Measurements from ENCODE around the gene MISFA.
"Not testable (repeated sequence)": the region's sequence is repeated elsewhere in the genome, so short reads cannot be mapped to it uniquely, and the experiment has no call there.

Gene MISFA

DNA sequence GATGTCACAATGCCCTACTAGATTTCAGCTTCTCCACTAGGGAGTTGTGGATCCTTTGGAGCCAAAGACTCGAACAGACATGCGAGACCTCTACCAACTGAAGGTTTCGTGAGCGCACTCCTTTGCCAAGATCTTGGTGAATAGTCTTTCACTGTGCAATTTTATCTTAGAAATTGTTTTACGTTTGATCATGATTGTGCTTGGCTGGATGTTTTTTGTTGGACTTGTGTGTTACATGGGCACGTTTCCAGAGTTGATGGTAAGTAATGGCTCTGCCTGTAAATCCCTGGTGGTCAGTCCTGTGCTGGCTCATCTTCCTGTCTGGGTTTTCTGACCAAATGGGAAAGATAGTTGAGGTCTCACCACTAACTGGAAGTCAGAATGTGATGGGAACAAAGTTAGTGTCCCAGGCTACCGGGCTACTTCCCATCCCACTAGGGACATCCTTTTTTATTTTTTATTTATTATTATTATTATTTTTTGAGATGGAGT lies at the start of gene MISFA:
Gene MISFA, plus strand, starts transcription at position 51 of the 492 bp plus-strand sequence. Its CDS starts 140 bp downstream, at position 191.
- no peak for DNase-seq

DNA sequence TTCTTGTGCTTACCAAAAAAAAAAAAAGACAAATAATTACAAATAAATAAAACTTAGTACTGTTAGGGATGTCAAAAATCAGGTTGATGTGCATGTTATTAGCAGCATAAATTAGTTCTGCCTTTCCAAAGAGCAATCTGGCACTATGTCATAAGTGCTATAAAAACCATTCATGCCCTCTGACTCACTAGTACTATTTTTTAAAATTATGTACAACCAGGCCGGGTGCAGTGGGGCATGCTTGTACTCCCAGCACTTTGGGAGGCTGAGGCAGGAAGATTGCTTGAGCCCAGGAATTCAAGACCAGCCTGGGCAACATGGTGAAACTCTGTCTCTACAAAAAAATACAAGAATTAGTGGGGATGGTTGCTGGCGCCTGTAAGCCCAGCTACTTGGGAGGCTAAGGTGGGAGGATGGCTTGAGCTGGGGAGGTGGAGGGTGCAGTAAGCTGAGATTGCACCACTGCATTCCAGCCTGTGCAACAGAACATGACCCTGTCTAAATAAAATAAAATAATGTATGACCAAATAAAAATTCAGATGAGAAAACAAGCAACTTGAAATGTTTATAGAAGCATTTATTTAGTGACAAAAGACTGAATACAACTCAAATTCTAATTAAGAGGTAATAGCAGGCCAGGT lies 36.4 kb upstream of the MISFA start:
- no peak for DNase-seq

DNA sequence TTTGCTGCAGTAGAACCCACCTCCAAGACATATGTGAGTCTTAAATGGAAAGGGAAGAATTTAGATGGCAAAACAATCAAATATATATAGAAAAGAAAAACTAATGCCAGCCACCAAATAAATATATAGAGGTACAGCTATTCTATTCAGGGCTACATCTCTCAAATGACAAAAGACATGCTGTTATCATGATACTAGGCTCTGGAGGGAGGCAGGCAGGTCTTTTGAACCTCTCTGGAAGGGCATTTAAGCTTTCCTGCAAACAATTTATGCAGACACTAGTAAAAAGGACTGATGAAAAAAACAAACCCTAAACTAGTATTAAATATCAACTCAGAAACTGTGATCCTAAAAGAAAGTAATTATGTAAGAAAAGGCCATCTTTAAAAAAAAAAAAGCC lies 35.4 kb upstream of the MISFA start:
- DNase-seq: no peak

DNA sequence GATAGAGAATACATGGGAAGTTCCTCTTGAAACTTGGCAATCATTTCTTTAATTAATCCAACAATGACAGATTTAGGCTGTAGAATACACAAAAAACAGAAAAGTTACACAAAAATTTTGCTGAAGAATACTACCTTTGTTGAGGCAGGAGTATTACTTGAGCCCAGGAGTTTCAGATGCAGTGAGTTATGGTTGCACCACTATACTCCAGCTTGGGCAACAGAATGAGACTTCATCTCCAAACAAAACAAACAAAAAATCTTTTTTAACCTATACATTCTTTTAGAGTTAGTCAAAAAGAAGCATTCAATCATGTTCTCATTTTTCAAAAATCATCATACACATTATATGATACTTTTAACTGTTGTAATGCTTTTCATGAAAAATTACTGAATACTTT lies 33.2 kb upstream of the MISFA start:
- no peak for DNase-seq

DNA sequence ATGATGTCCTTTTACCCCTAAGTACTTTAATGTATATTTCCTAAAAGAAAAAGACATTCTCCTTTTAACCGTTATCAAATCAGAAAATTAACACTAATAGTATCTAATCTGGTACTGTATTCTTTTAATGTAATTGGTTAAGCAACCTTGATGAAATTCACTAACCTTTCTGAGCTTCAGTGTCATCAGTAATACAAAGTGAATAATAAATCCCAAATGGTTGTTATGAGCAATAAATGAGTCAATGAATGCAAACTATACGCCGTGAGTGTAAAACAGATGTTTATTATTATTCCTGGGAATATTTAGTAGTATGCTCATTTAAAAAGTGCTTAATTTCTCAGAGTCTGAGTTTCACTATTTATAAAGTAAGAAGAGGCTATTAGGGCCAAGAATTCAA lies 32.5 kb upstream of the MISFA start:
- no peak for DNase-seq

DNA sequence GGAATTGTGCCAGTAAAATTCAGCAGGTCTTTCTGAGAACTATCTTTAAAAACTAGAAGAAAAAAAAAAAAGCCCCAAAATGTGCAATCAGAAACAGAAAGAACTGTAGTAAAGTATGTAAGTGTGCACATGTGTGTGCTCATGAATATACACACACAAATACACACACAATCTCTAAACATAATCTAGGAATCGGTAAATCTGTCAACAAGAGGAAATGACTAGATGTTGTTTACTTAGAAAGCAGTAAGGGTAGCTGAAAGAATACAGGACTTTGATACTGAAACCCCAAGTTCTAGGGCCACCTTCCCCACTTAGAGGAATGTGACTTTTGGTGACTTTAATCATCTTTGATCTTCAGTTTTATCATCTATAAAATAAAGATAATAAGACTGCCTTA lies 24.2 kb upstream of the MISFA start:
- DNase-seq: no peak

DNA sequence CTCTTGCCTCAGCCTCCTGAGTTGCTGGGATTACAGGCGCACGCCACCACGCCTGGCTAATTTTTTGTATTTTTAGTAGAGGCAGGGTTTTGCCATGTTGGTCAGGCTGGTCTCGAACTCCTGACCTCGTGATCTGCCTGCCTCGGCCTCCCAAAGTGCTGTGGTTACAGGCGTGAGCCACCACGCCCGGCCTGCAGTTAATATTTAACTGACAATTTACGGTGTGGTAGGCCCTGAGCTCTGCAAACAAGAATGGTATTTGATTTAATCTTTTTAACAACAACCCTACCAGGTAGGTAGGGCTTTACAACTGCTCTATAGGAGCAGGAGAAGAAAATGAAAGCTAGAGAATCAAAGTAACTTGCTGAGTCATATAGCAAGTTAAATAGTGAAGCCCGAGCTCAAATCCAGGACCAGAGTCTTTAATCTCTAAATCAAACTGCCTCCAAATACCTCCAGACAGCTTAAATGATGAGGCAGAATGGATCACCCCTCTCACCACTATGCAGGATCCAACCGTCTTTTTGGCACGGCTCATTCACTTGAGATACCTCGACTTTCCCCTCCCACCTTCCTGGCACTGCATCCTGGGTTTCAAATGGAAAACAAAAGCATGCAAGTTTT lies 20.5 kb upstream of the MISFA start:
- no peak for DNase-seq

DNA sequence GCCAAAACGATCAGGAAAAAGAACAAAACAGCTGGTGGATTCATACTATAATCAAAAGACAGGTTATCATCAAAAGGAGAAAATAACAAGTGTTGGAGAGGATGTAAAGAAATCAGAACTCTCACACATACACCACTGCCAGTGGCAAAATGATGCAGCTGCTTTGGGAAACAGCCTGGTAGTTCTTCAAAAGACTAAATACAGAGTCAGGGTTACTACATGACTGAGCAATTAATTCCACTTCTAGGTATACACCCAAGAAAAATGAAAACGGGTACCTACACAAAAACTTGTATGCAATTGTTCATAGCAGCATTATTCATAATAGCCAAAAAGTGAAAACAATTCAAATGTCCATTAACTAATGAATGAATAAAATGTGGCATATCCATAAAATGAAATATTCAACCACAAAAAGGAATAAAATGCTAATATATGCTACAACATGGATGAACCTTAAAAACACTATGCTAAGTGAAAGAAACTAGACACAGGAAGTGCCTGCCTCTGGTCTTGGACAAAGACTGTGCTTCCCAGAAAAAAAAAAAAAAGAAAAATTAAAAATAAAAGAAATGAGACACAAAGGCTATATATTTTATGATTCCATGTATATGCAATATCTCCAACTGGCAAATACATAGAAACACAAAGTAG lies 19.3 kb upstream of the MISFA start:
- no peak for DNase-seq

DNA sequence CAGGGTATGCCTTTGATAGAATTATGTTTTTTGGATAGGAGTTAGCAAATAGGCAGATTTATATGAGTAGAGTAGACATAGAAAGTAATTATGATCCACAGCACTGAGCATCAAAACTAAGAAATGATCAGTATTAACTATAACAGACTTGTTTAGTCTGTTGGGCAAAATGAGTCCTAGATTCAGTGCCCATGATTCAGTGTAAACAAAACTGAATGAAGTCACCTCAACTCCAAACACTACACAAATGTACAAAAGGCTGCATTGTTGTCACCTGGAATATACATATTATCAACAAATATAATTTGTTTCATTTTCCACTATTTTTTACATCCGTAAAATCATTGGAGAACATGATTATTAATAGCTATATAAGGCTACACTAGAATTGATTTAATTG lies 17.8 kb upstream of the MISFA start:
- no peak for DNase-seq

DNA sequence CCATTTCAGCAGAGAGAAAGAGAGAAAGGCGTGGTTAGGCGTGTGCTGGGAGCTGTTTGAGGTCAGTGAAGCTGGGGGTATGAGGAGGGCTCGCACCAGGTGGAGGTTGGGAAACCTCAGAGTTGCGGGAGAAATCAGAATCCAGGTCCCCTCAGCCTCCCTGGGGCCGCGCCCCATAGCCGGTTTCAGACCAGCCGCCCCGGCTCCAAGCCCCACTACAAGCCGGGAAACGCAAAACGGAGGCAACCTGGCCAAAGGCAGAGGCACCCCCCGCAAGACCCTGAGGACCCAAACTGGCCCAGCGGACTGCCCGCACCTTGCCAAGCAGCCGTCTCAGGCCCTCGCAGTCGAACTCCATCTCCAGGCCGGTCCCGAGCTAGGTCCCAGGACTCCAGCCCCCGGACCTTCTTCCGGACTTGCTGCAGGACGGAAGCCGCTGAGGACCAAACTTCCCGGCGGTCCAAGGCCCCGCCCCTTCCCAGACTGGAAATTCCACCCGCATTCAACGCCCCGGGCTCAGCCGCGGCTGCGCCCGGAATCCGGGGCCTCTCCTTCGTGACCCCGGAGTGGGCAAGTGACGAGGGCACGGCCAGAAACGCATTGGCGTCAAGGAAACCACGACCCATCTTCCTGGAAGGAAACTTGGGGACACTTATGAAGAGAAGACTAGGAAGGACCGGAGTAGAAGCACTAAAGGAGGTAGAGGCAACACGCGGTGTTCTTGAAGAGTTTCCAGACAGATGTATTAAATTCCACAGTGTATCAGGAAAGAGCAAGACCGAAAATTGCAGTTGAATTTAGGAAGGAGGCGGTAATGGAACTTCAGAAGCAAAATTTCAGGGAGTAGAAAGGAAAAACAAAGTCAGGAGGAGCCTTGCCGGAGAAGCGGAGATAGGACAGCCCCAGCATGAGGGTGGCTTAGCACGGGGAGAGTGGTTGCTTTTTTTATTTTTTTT lies 11.0 kb upstream of the MISFA start, which contains the start of gene UEVLD:
Gene UEVLD, minus strand, starts transcription at position 438 of the 956 bp plus-strand sequence. Its CDS starts 80 bp downstream, at position 358.
- DNase-seq: peak; percentile 19

DNA sequence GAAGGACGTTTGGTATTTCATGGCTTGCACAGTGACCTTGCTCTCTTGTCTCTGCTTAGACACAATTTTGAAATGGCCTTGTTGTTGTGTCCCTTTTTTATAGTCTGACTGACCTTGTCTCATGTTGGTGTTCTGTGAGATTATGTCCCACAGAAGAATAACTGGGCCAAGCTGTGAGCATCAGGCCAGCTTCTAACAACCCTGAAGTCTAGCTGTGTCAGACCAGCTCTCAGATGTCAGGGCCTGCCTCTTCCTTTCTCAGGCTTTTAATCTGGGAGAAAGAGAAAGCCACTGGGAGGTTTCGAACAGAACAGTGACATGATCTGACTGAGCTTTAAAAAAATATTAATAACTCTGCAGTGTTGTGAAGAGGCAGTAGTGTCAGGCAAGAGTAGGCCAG lies 9.0 kb upstream of the MISFA start:
- DNase-seq: no peak

DNA sequence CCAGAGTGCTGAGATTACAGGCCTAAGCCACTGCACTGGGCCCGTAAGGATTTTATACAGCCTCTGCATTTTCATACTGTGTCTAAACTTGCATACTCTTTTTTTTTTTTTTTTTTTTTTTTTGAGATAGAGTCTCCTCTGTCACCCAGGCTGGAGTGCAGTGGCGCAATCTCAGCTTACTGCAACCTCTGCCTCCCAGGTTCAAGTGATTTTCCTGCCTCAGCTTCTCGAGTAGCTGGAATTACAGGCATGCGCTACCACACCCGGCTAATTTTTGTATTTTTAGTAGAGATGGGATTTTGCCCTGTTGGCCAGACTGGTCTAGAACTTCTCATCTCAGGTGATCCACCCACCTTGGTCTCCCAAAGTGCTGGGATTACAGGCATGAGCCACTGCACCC lies 5.5 kb upstream of the MISFA start:
- DNase-seq: not testable (repeated sequence)

DNA sequence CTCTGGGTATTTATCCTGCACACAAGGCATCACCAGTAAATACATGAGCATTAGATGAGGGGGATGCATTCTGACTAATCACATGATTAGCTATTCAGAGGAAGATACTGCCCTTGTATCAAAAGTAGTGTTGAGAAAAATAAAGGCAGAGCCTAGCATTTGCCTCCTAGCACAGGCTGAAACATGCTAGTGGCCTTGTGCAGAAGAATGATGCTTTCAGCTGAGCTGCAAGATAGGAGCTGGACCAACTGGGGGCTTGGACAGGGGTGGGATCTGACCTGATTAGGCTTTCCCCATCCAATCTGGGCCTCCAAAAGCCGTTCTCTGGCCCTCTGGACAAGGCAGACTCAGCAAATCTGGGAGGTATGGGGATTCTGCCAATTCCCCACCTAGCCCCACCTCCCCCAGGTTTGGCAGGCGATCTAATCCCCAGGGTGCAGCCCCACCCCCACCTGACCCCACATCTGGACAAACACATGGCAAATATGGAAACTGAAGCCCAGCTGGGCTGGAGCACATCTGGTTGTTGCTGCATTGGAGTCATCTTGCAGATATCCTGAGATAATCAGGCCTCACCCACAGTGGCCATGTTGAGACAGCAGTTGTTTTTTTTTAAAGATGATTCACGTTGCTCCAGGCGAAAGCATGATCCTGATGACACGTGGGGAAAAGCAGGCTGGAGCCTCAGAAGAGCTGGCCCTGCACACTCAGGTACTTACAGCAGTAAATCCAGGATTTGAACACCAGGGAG lies 4.4 kb upstream of the MISFA start:
- DNase-seq: no peak

DNA sequence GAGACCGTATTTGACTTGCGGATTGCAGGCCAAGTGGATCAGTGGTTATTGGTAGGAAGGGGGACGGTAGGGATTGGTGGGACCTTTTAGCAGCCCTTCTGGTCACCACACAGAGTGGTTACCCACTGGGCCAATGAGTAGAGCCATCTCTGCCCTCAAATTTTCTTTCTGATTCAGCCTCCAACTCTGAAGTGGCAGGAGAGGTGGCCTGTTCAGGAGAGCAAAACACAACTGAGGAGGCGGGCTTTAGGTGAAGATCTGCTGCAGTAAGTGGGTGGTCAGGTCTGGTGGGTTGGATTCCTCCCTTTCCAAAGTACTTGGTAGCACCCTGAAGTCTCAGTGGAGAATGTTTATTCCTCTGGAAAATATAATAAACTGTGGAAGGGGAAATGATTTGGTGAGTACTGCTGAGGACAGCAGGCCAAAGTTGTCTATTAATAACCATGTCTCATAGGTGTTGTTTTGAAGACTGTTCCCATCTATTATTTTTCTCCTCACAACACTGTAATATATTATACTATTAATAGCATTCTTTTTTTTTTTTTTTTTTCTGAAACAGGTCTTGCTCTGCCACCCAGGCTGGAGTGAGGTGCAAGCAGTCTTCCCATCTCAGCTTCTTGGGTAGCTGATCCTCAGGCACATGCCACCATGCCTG lies 1.5 kb downstream of the MISFA start:
- no peak for DNase-seq

DNA sequence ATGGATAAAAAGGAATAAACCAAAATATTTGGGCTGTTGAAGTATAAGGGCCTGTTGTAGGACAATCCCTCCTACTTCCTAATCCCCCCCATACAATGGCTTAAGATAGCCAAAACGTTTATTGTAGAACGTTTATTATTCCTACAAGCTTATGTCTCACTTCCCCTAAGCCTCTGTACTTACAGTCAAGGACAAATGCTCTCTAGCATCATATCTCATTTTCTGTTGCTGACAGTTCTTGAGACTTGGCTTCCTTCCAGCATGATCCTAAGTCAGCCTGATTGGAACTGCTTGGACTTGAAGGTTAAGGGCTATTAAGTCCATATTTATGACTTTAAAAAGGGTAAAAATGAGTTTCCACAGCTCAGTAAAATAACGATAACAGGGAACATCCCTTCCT lies 8.8 kb downstream of the MISFA start:
- DNase-seq: no peak

DNA sequence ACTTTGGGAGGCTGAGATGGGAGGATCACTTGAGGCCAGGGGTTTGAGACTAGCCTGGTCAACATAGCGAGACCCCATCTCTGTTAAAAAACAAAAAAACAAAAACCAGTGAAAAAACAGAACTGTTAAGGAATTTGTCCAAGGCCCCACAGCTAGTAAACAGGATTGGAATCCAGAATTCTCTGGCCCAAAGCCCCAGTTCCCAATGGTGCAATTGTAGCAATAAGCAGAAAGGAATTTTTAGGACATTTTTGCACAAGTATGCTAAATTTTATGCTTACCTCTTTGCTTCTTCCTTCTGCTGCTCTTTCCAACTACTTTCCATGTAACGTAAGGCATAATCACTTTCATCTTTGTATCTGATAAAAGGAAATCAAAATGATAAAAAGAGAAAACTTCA lies 11.6 kb downstream of the MISFA start:
- DNase-seq: no peak

DNA sequence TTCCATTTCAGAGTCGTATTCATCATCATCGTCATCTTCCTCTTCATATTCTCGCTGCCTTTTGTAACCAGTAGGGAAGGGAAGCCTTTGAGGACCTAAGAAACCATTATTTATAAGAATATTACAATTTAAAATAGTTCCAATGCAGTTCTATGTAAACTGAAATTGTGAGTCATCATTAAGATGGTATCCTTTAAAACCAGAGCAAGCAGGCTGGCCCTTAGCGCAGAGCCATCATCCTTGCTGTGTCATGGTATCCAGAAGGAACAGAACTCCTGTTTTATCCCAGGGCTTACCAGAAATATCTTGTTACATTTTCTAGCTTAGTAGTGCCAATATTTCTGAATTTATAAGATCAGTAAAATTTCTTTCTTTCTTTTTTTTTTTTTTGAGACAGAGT lies 12.8 kb downstream of the MISFA start:
- DNase-seq: no peak

DNA sequence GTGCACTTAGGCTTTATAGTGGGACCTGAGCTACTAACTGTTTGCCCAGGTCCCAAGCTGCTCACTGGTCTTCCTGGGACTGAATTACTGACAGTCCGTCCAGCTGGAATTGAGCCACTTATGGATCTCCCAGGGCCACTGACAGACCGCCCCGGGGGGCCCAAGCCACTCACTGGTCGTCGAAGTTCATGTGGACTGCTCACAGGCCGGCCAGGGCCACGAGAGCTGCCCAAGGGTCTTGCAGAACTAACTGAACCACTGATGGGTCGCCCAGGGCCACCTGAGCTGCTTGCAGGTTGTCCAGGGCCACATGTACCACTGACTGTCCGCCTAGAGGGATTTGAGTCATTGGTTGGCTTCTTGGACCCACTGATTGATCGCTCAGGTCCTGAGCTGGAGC lies 15.1 kb downstream of the MISFA start:
- DNase-seq: no peak

DNA sequence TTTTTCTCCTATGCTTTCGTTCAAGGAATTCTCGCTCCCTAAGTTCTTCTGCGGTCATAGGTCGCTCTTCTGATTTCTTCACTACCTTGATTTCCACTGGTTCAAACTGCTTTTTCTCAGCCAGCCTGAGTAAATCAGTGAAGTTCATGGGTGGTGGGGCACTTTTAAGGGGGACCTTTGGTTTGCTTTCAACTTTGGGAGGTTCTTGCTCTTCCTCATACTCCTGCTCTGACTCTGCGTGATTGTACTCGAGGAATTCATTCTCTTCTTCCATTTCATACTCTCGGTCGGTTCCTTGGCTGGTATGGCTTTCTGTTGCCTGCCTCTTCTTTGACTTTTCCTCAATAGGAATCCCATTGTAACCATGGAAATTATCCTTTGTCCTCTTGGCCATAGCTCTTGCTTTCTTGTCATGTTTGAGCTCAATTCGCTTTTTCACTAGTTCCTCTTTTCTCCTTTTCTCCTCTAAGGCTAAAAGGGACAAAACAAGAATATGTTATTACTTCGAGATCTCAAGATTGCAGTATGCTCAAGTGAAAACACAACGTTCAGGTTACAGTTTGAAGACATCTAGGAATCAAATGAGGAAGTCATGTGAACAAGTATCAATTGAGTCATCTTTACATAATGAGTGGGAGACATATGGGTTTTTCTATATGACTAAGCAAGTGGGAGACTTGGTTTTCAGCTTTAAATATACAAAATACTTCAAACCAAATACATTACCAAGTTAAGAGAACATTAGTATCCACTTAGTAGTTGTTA lies 16.2 kb downstream of the MISFA start:
- no peak for DNase-seq

DNA sequence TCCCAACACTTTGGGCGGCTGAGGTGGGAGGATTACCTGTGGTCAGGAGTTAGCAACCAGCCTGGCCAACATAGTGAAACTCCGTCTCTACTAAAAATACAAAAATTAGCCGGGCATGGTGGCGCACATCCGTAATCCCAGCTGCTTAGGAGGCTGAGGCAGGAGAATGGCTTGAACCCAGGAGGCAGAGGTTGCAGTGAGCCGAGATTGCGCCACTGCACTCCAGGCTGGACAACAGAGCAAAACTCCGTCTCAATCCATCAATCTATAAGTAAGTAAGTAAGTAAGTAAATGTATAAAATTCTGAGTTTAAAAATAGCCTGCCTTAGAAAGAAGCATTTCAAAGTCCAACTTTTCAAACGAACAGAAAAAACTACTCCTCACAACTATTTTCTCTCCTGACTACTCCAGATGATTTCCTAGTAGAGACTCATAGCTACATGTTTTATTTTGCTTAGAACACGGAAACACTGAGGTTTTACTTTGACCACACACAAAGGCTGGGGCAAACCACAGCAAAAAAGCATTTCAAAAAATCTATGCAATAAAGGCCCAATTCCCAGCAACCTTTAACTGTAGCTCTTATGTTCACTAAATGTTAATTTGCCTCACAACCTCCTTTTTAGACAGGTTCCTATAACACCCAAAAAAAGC lies 18.2 kb downstream of the MISFA start:
- no peak for DNase-seq

Data from NCI-H524 treated with DMSO at 0.1 percent for 48 hours (cell line).